Measurements from ENCODE around the gene ZNF19. TPM values are rescaled to one million over a fixed set of nuclear protein-coding genes. Genes with fewer than 3 reads are reported as not detected.

The ZNF19 gene
- total RNA-seq: 2.3 and 3.0 TPM in 2 replicates

DNA sequence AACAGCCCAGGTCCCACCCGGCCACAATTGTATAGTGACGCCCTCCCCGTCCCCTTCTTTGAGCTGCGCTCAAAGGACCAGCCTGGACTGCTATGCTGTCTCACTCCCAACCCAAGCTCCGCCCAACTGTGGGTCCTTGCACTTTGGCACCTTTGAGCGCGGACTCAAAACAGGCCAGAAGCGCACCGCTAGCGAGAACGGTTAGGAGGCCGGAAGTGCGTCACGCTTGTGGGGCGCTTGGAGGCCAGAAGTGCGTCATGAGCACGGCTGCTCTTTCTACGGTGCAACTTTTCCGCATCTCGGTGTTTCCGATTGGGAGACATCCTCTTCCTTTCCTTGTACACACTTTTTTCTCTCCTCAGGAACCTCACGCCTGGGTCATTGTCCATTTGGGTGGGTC lies at the start of gene ZNF19:
Gene ZNF19 (minus strand): TSS at position 203 of the 400 bp plus-strand sequence. CDS start 7,210 bp downstream, outside the sequence.

DNA sequence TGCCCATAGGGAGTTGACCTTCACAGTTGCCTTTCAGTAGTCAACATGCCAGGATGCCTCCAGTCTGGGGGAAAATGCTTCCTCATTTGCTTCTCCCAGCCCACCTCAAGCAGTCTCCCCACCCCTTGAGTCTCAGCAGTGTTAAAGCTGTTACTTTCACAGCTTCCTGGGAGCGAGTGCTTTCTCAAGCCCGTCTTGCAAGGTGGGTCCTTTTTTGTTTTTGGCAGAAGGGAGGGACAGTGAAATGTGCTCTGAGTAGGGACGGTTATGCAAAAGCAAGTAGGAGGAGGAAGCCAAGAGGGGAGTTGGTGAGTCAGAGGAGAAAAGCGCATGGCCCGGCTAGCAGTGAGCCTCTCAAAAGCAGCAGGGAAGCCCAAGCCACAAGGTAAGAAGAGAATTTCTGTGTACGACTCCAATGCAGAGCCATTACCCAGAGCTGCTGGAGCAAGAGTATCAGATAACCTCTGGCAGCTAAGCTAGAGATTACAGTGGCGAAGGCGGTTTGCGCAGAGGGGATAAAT lies 37.0 kb upstream of the ZNF19 start, which contains the start of gene CHST4:
Gene CHST4 (plus strand): TSS at position 316 of the 521 bp plus-strand sequence. CDS start 10,252 bp downstream, outside the sequence.

DNA sequence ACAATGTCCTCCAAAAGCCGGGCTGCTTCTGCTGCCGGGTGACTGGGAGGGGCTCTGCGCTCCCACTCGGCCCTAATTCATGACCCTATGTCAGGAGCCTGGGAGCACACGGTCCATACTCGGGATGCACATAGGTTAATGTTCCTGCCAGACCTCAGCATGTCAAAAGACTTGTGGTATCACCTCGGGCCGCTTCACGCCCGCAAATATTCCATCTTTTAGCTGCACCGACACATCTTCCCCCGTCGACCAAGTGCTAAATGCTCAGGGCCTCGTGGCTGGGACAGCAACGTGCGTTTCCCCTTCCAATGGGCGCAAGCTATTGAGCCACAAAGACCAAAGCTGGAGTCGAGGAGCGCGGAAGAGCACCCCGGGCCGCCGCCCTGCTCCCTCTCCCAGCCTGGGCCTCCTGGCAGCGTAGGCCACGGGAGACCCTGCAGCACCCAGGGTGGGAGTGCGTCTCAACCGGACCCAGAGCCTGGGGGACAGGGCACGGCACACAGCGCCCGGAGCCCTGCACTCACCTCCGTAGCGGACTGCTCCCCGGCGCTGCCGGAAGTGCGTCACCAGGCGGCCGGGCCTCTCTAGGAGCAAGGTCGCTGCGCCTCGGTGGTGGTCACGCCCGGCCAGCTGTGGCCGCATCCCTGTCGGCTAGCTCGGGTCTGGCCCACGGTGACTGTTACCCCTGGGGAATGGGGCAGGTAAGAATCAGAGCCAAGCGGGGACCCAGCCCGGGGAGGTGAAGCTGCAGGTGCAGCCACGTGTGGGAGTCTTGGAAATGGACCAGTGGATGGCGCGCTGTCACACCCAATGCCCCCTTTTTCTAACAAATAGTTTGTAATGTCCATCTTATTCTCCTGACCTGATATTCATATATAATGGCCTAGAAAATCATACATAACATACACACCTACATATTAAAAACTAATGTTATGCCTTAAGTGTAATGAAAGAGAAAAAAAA lies 27.2 kb downstream of the ZNF19 start, which contains the start of gene ZNF23:
Gene ZNF23 (minus strand): TSS at position 562 of the 963 bp plus-strand sequence. CDS start 5,451 bp downstream, outside the sequence.

DNA sequence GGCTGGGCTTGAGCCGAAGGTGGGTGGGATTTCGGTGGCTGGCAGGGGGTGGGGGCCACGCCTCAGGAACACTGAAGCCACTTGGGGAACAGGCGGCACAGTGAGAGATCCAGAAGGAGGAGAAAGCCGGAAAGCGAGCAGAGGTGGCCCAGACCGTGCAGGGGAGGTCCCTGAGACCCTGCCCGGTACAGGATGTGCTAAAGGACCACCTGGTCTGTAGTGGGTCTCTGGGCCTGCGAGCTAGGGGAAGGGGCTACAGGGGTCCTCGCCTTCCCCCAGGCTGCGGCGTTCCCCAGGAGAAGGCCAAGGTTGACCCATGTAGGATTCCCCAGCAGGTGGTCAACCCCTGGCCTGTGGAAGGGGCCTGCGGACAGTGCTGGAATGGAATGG lies 47.1 kb downstream of the ZNF19 start, which contains the start of gene TLE7:
Gene TLE7 (minus strand): TSS at position 4 of the 390 bp plus-strand sequence. CDS start 8,730 bp downstream, outside the sequence.

Other genes starting within 250 kb of the ZNF19 start
- 27.6 and 29.7 TPM in 2 replicates for gene CMTR2, start 199.9 kb downstream of the ZNF19 start, total RNA-seq
- 1.7 and 1.8 TPM in 2 replicates for gene CALB2, start 130.6 kb downstream of the ZNF19 start, total RNA-seq
- not detected in 2 replicates for gene TLE7, start 47.3 kb downstream of the ZNF19 start, total RNA-seq
- 12.2 and 12.7 TPM in 2 replicates for gene ZNF23, start 27.1 kb downstream of the ZNF19 start, total RNA-seq
- gene CHST4, start 37.1 kb upstream of the ZNF19 start, total RNA-seq: not detected in 2 replicates
- not detected in 2 replicates for gene TAT, start 87.8 kb upstream of the ZNF19 start, total RNA-seq
- not detected in 2 replicates for gene MARVELD3, start 136.9 kb upstream of the ZNF19 start, total RNA-seq
- 6.5 and 14.9 TPM in 2 replicates for gene PHLPP2, start 235.4 kb upstream of the ZNF19 start, total RNA-seq